KBM-7 (cell line): Measurements from ENCODE around the gene NUDT14.

Experiments
- DNase-seq: peaks from one replicate; pipeline ENCODE4 v3.0.0-alpha.2; 2015
- in situ Hi-C: fragments of 300-500 bp; cut with MboI; formaldehyde crosslinking; loops from 2 replicates; pipeline ENCODE4 v1.14.3; 2020; ENCODE audit warnings: low sequenced_read_pairs, low pct_unique_long_range_greater_than_20kb, mixed read lengths

The NUDT14 gene

GRCh38 chr14:105123981-105124765 is 56.9 kb downstream of the NUDT14 start:
- DNase-seq, result no peak
- in situ Hi-C loops, result no loop called here

- in situ Hi-C loops, result no loop called here
- DNase-seq, result no peak
Observed at GRCh38 chr14:105123064-105123665, 57.9 kb downstream of the NUDT14 start.
